GM21381 (cell line): Measurements from ENCODE around the gene SHTN1.

Experiments used
- ATAC-seq: cut with Tn5 transposase; IDR thresholded peaks from one replicate; pipeline ENCODE4 v1.9.1; 2021; ENCODE audit warnings: mild to moderate bottlenecking, moderate library complexity; ENCODE audit not compliant: unreplicated experiment

Gene SHTN1

GRCh38 chr10:116919164-116919563, 85.8 kb downstream of the SHTN1 start:
- ATAC-seq: no peak

GRCh38 chr10:116918583-116918982, 86.4 kb downstream of the SHTN1 start:
- ATAC-seq: no peak

- no peak for ATAC-seq
Observed at GRCh38 chr10:116917481-116917880, 87.5 kb downstream of the SHTN1 start.

GRCh38 chr10:116915340-116915739, 89.6 kb downstream of the SHTN1 start:
- no peak for ATAC-seq

GRCh38 chr10:116913695-116914094, 91.3 kb downstream of the SHTN1 start:
- no peak for ATAC-seq

- no peak for ATAC-seq
Observed at GRCh38 chr10:116912162-116912561, 92.8 kb downstream of the SHTN1 start.

- no peak for ATAC-seq
Observed at GRCh38 chr10:116910910-116911309, 94.1 kb downstream of the SHTN1 start.

- no peak for ATAC-seq
Observed at GRCh38 chr10:116909307-116909706, 95.7 kb downstream of the SHTN1 start.

- no peak for ATAC-seq
Observed at GRCh38 chr10:116907245-116907987, 97.6 kb downstream of the SHTN1 start.

- ATAC-seq: no peak
Observed at GRCh38 chr10:116905845-116906210, 99.2 kb downstream of the SHTN1 start.

- ATAC-seq: no peak
Observed at GRCh38 chr10:116899626-116900025, 105.4 kb downstream of the SHTN1 start.

- no peak for ATAC-seq
Observed at GRCh38 chr10:116893686-116894037, 111.3 kb downstream of the SHTN1 start.

GRCh38 chr10:116892907-116893685, 111.9 kb downstream of the SHTN1 start:
- ATAC-seq: no peak

- ATAC-seq: no peak
Observed at GRCh38 chr10:116891208-116891607, 113.8 kb downstream of the SHTN1 start.

GRCh38 chr10:116889066-116889465, 115.9 kb downstream of the SHTN1 start:
- ATAC-seq: no peak

GRCh38 chr10:116888380-116889055, 116.5 kb downstream of the SHTN1 start:
- ATAC-seq: no peak

GRCh38 chr10:116886772-116887171, 118.2 kb downstream of the SHTN1 start:
- no peak for ATAC-seq

GRCh38 chr10:116882639-116883038, 122.3 kb downstream of the SHTN1 start:
- ATAC-seq: no peak

- no peak for ATAC-seq
Observed at GRCh38 chr10:116880716-116881482, 124.1 kb downstream of the SHTN1 start.

- no peak for ATAC-seq
Observed at GRCh38 chr10:116879817-116880216, 125.2 kb downstream of the SHTN1 start.

- ATAC-seq: no peak
Observed at GRCh38 chr10:116878123-116878522, 126.9 kb downstream of the SHTN1 start.
